ENCODE measurements around the gene NSFL1C. TPM values are rescaled to one million over a fixed set of nuclear protein-coding genes. Genes with fewer than 3 reads are reported as not detected.

The NSFL1C gene
- total and polyA plus RNA-seq, 9 of the 15 experiments (the other 6 are each of a cell fraction or from before 2014, with no cell fraction given) = 20.8 to 119 (median 47.0) TPM

GRCh38 chr20:1392693-1393506 lies 73.7 kb downstream of the NSFL1C start, which contains the start of gene FKBP1A (continued):
- TF ChIP-seq ZNF695 (CRISPR knock-in tag; IDR thresholded peaks at IDR 0.05) (no peak), SRSF1 (IDR thresholded peaks at IDR 0.05; ENCODE audit: low read depth, low read length) (no peak), PHF8 (IDR thresholded peaks at IDR 0.05; ENCODE audit: borderline replicate concordance, low read length) (peak; percentile 63; the same call in 1 of the 2 replicates), SMAD4 (CRISPR knock-in tag; conservative IDR thresholded peaks at IDR 0.05) (no peak), IFI16 (CRISPR knock-in tag; IDR thresholded peaks at IDR 0.05) (no peak), ZMIZ1 (IDR thresholded peaks at IDR 0.05; ENCODE audit: low read depth in 2 of 2, low read length in 2 of 2) (no peak), HOMEZ (CRISPR knock-in tag; IDR thresholded peaks at IDR 0.05) (no peak), PHF21A (IDR thresholded peaks at IDR 0.05; ENCODE audit: borderline replicate concordance, low read depth) (no peak), TAF1 (IDR thresholded peaks at IDR 0.05; ENCODE audit: control insufficient read depth, extremely low read depth, insufficient read depth, low read length, severe bottlenecking) (no peak), CBFB (CRISPR knock-in tag; IDR thresholded peaks at IDR 0.05) (no peak), ZNF766 (CRISPR knock-in tag; conservative IDR thresholded peaks at IDR 0.05) (0 out of 2 replicates have a peak, but pooled peaks have one; percentile 45), MLX (CRISPR knock-in tag; conservative IDR thresholded peaks at IDR 0.05) (no peak), TFAP4 (CRISPR knock-in tag; IDR thresholded peaks at IDR 0.05; ENCODE audit: borderline replicate concordance) (peak; percentile 100), E2F5 (CRISPR knock-in tag; IDR thresholded peaks at IDR 0.05) (no peak), ZNF41 (CRISPR knock-in tag; conservative IDR thresholded peaks at IDR 0.05) (no peak), NFXL1 (CRISPR knock-in tag; IDR thresholded peaks at IDR 0.05) (no peak), TBL1XR1 (IDR thresholded peaks at IDR 0.05; ENCODE audit: low read length in 2 of 2) (no peak), NR4A1 (CRISPR knock-in tag; IDR thresholded peaks at IDR 0.05) (no peak), NR4A1 (tag; IDR thresholded peaks at IDR 0.05) (no peak), RUNX1 (IDR thresholded peaks at IDR 0.05; ENCODE audit: low read depth) (no peak)
